ENCODE results near the gene ERC2.

The ERC2 gene

GRCh38 chr3:55719508-55719907 lies 748.8 kb downstream of the ERC2 start:
- ATAC-seq = no peak
- no peak for TF ChIP-seq SNAI2 (CRISPR knock-in tag; IDR thresholded peaks at IDR 0.05)
- TF ChIP-seq OSR1 (CRISPR knock-in tag; IDR thresholded peaks at IDR 0.05) = no peak
- no peak for TF ChIP-seq ZNF8 (CRISPR knock-in tag; IDR thresholded peaks at IDR 0.05)
- no peak for TF ChIP-seq BACH2 (CRISPR knock-in tag; IDR thresholded peaks at IDR 0.05; ENCODE audit: borderline replicate concordance)
- no peak for TF ChIP-seq RARB (CRISPR knock-in tag; IDR thresholded peaks at IDR 0.05)
- no peak for TF ChIP-seq TSHZ2 (CRISPR knock-in tag; IDR thresholded peaks at IDR 0.05)
- no peak for TF ChIP-seq ESRRG (CRISPR knock-in tag; IDR thresholded peaks at IDR 0.05)
- TF ChIP-seq PPARA (CRISPR knock-in tag; IDR thresholded peaks at IDR 0.05; ENCODE audit: borderline replicate concordance) = no peak
- no peak for TF ChIP-seq POU6F1 (CRISPR knock-in tag; IDR thresholded peaks at IDR 0.05; ENCODE audit: borderline replicate concordance, low read depth)
- no peak for TF ChIP-seq ZFP3 (CRISPR knock-in tag; IDR thresholded peaks at IDR 0.05)
- TF ChIP-seq ZNF565 (CRISPR knock-in tag; conservative IDR thresholded peaks at IDR 0.05; ENCODE audit: low read depth) = no peak
- no peak for TF ChIP-seq ZC3H10 (CRISPR knock-in tag; IDR thresholded peaks at IDR 0.05)
- TF ChIP-seq ARNTL (CRISPR knock-in tag; IDR thresholded peaks at IDR 0.05; ENCODE audit: borderline replicate concordance, low read depth) = no peak
- TF ChIP-seq CSDC2 (CRISPR knock-in tag; IDR thresholded peaks at IDR 0.05) = no peak
- no peak for TF ChIP-seq TOX (CRISPR knock-in tag; IDR thresholded peaks at IDR 0.05; ENCODE audit: borderline replicate concordance)

GRCh38 chr3:55719006-55719405 lies 749.3 kb downstream of the ERC2 start:
- no peak for TF ChIP-seq CREB5 (CRISPR knock-in tag; IDR thresholded peaks at IDR 0.05; ENCODE audit: low read depth)
- no peak for TF ChIP-seq ZNF8 (CRISPR knock-in tag; IDR thresholded peaks at IDR 0.05)
- TF ChIP-seq GLIS3 (CRISPR knock-in tag; IDR thresholded peaks at IDR 0.05) = no peak
- TF ChIP-seq ISL1 (CRISPR knock-in tag; IDR thresholded peaks at IDR 0.05) = no peak
- no peak for TF ChIP-seq PPARA (CRISPR knock-in tag; IDR thresholded peaks at IDR 0.05; ENCODE audit: borderline replicate concordance)
- no peak for TF ChIP-seq ZFP30 (CRISPR knock-in tag; IDR thresholded peaks at IDR 0.05)
- TF ChIP-seq BACH2 (CRISPR knock-in tag; IDR thresholded peaks at IDR 0.05; ENCODE audit: borderline replicate concordance) = no peak
- TF ChIP-seq TCF4 (CRISPR knock-in tag; IDR thresholded peaks at IDR 0.05; ENCODE audit: borderline replicate concordance) = no peak
- TF ChIP-seq RARB (CRISPR knock-in tag; IDR thresholded peaks at IDR 0.05) = no peak
- no peak for TF ChIP-seq ARNTL (CRISPR knock-in tag; IDR thresholded peaks at IDR 0.05; ENCODE audit: borderline replicate concordance, low read depth)
- no peak for ATAC-seq

- peak; percentile 81 for ATAC-seq
- TF ChIP-seq TSHZ2 (CRISPR knock-in tag; IDR thresholded peaks at IDR 0.05) (no peak), ISL1 (CRISPR knock-in tag; IDR thresholded peaks at IDR 0.05) (no peak), ESRRG (CRISPR knock-in tag; IDR thresholded peaks at IDR 0.05) (no peak), CSDC2 (CRISPR knock-in tag; IDR thresholded peaks at IDR 0.05) (no peak), ZFP3 (CRISPR knock-in tag; IDR thresholded peaks at IDR 0.05) (no peak), ARNTL (CRISPR knock-in tag; IDR thresholded peaks at IDR 0.05; ENCODE audit: borderline replicate concordance, low read depth) (no peak), ZNF70 (CRISPR knock-in tag; IDR thresholded peaks at IDR 0.05) (no peak), TCF4 (CRISPR knock-in tag; IDR thresholded peaks at IDR 0.05; ENCODE audit: borderline replicate concordance) (no peak), BACH2 (CRISPR knock-in tag; IDR thresholded peaks at IDR 0.05; ENCODE audit: borderline replicate concordance) (no peak), ZC3H10 (CRISPR knock-in tag; IDR thresholded peaks at IDR 0.05) (no peak), CSRNP3 (CRISPR knock-in tag; IDR thresholded peaks at IDR 0.05) (no peak), ZFP30 (CRISPR knock-in tag; IDR thresholded peaks at IDR 0.05) (no peak), ZNF8 (CRISPR knock-in tag; IDR thresholded peaks at IDR 0.05) (no peak), OSR1 (CRISPR knock-in tag; IDR thresholded peaks at IDR 0.05) (no peak), GLIS3 (CRISPR knock-in tag; IDR thresholded peaks at IDR 0.05) (no peak)
Observed at GRCh38 chr3:55718521-55718921, 749.7 kb downstream of the ERC2 start.

Data from SK-N-SH treated with all-trans-retinoic acid at 6 μM for 48 hours (cell line).